ENCODE results near the gene KLK14. TPM values are rescaled to one million over a fixed set of nuclear protein-coding genes. Genes with fewer than 3 reads are reported as not detected.

The KLK14 gene
- under 1 TPM in 1 of 2 donors, not detected in 1; 0.52 TPM for total RNA-seq

DNA sequence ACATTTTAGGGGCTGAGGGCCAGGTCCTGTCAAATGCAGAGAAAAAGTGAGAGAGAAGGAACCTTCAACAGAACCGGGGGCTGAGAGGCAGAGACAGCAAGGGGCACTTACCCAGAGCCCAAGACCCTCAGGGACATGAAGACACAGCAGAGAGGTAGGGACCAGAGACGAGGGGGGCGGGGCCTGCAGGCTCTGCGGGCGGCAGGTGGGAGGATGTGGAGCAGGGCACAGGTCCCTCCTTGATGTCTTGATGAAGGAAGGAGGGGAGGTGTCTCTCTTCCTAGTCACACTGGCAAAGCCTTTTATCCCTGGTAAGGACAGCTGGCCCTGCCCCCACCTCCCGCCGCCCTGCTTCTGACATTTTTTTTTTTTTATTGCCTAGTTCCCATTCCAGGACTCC lies at the start of gene KLK14:
KLK14 (minus strand) TSS at position 277 of the 400 bp plus-strand sequence; CDS start at position 4, 273 bp downstream.
- H3K36me3 ChIP-seq: no peaks in the 10 kb centered on the region
- no peak for TF ChIP-seq CTCF (IDR thresholded peaks at IDR 0.05)

DNA sequence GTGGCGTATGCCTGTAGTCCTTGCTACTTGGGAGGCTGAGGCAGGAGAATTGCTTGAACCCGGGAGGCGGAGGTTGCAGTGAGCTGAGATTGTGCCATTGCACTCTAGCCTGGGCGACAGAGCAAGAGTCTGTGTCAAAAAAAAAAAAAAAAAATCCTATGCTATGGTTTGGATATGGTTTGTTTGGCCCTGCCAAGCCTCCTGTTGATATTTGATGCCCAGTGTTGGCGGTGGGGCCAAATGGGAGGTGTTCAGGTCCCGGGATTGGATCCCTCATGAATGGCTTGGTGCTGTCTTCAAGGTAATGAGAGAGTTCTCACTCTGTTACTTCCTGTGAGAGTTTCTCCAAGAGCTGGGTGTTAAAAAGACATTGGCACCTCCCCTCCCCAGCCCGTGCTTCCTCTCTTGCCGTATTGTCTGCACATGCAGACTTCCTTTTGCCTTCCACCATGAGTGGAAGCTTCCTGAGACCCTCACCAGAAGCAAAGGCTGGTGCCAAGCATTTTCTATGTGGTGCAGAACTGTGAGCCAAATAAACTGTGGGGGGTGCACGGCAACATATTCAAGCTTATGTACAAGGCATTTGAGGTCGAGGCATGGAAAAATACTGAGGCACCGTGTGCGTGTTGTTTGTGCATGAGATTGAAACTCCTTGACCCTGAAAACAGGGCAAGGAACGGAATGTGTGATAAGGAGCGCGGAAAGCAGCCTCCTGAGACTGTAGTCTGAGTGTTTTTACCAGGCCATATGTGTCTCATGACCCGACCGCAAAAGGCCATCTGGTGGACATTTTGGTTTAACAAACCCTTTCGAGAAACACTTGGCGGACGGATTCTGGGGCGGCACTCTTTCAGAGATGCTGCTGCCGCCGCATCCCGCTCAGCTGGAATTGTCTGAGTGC lies 49.3 kb upstream of the KLK14 start:
- no peaks in the 10 kb centered on the region for H3K27me3 ChIP-seq
- H3K4me1 ChIP-seq: no peaks in the 10 kb centered on the region
- no peak overlapping the region for H3K9ac ChIP-seq (ENCODE audit: low read depth in 2 of 2, low read length in 2 of 2)
- no peak for TF ChIP-seq CTCF (IDR thresholded peaks at IDR 0.05)
- H3K27ac ChIP-seq: no peak overlapping the region
- no peaks in the 10 kb centered on the region for H3K36me3 ChIP-seq
- peak; percentile 32 for DNase-seq
- no peak overlapping the region for H3K4me3 ChIP-seq
- intact Hi-C loops (cut with DNase I): no loop called here
- no peaks in the 10 kb centered on the region for H3K9me3 ChIP-seq

More for the DNA sequence above, at the start of gene KLK14:
- no peak within 1 kb of the TSS for H3K27ac ChIP-seq
- DNase-seq: no peak
- H3K9ac ChIP-seq (ENCODE audit: low read depth in 2 of 2, low read length in 2 of 2): no peak within 1 kb of the TSS
- no peaks in the 10 kb centered on the region for H3K4me1 ChIP-seq
- intact Hi-C loops (cut with DNase I): no loop called here
- H3K27me3 ChIP-seq: no peaks in the 10 kb centered on the region
- H3K4me3 ChIP-seq: no peak within 1 kb of the TSS
- no peaks in the 10 kb centered on the region for H3K9me3 ChIP-seq

DNA sequence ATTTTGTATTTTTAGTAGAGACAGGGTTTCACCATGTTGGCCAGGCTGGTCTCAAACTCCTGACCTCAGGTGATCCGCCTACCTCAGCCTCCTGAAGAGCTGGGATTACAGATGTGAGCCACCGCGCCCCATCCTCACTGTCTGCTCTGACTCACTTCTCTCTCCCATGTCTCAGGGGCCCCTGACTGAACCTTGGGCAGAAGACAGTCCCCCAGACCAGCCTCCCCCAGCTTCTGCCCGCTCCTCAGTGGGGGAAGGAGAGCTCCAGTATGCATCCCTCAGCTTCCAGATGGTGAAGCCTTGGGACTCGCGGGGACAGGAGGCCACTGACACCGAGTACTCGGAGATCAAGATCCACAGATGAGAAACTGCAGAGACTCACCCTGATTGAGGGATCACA lies 47.0 kb upstream of the KLK14 start:
- H3K4me1 ChIP-seq: no peaks in the 10 kb centered on the region
- intact Hi-C loops (cut with DNase I): no loop called here
- no peak overlapping the region for H3K27ac ChIP-seq
- DNase-seq: no peak
- no peak overlapping the region for H3K9ac ChIP-seq (ENCODE audit: low read depth in 2 of 2, low read length in 2 of 2)
- H3K27me3 ChIP-seq: no peaks in the 10 kb centered on the region
- H3K36me3 ChIP-seq: no peaks in the 10 kb centered on the region
- H3K4me3 ChIP-seq: no peak overlapping the region
- TF ChIP-seq CTCF (IDR thresholded peaks at IDR 0.05): no peak
- no peaks in the 10 kb centered on the region for H3K9me3 ChIP-seq

- H3K9ac ChIP-seq (ENCODE audit: low read depth in 2 of 2, low read length in 2 of 2): no peak overlapping the region
- H3K36me3 ChIP-seq: no peaks in the 10 kb centered on the region
- no peak for DNase-seq
- H3K27me3 ChIP-seq: no peaks in the 10 kb centered on the region
- intact Hi-C loops (cut with DNase I): no loop called here
- TF ChIP-seq CTCF (IDR thresholded peaks at IDR 0.05): no peak
- no peaks in the 10 kb centered on the region for H3K9me3 ChIP-seq
- H3K4me1 ChIP-seq: no peaks in the 10 kb centered on the region
- no peak overlapping the region for H3K27ac ChIP-seq
- H3K4me3 ChIP-seq: no peak overlapping the region
Observed at GRCh38 chr19:51128227-51128626, 45.5 kb upstream of the KLK14 start.

- intact Hi-C loops (cut with DNase I): no loop called here
- Histone ChIP-seq H3K27me3 (no peaks in the 10 kb centered on the region), H3K4me3 (no peak overlapping the region), H3K27ac (no peak overlapping the region), H3K9me3 (no peaks in the 10 kb centered on the region), H3K4me1 (no peaks in the 10 kb centered on the region), H3K36me3 (no peaks in the 10 kb centered on the region), H3K9ac (ENCODE audit: low read depth in 2 of 2, low read length in 2 of 2) (no peak overlapping the region)
- DNase-seq: no peak
- TF ChIP-seq CTCF (IDR thresholded peaks at IDR 0.05): no peak
Observed at GRCh38 chr19:51127755-51128154, 45.1 kb upstream of the KLK14 start.

All from colonic mucosa (tissue), 4 donors.